Skeletal muscle tissue (tissue), 4 donors: ENCODE measurements around the gene RASAL1. TPM values are rescaled to one million over a fixed set of nuclear protein-coding genes. Genes with fewer than 3 reads are reported as not detected.

Experiments
- H3K27ac ChIP-seq: one replicate; pipeline ENCODE4 v1.7.0; 2013; ENCODE audit warnings: mild to moderate bottlenecking, low read depth, low read length, inconsistent platforms
- H3K27me3 ChIP-seq, 3 donors: one replicate each; pipeline ENCODE4 v1.7.0; 2013; ENCODE audit warnings: low read length in 3 of 3; ENCODE audit not compliant: control insufficient read depth in 3 of 3, insufficient read depth in 3 of 3
- H3K36me3 ChIP-seq, 3 donors: one replicate each; pipeline ENCODE4 v1.7.0; 2013; ENCODE audit warnings: low read length in 3 of 3; ENCODE audit not compliant: control insufficient read depth in 3 of 3, insufficient read depth in 3 of 3
- H3K4me1 ChIP-seq, 3 donors: one replicate each; pipeline ENCODE4 v1.7.0; 2013; ENCODE audit warnings: low read length in 3 of 3, mild to moderate bottlenecking in 3 of 3; ENCODE audit not compliant: control insufficient read depth in 3 of 3, insufficient read depth in 3 of 3
- H3K4me3 ChIP-seq, 3 donors: one replicate each; pipeline ENCODE4 v1.7.0; 2013; ENCODE audit warnings: low read length in 3 of 3
- H3K9ac ChIP-seq, 3 donors: one replicate each; pipeline ENCODE4 v1.7.0; 2013; ENCODE audit warnings: low read length in 3 of 3, mild to moderate bottlenecking in 3 of 3, moderate library complexity in 2 of 3, low read depth in 1 of 3
- H3K9me3 ChIP-seq, 3 donors: one replicate each; pipeline ENCODE4 v1.7.0; 2013; ENCODE audit warnings: low read length in 3 of 3; ENCODE audit not compliant: control insufficient read depth in 3 of 3
- total RNA-seq: library from RNA; depleted of rRNA; stranded (reverse); fragments of >200 nt; gene quantifications from one replicate; pipeline ENCODE4 v1.2.3, GENCODE V29; 2014
- donor health status: Osteomylitis.

The RASAL1 gene
- total RNA-seq, 1 donor from 2014 or later: not detected

GRCh38 chr12:113133666-113134065 lies 1.9 kb downstream of the RASAL1 start:
- Histone ChIP-seq H3K27ac (no peak overlapping the region), H3K9me3 (no peaks in the 10 kb centered on the region), H3K4me3 (no peak overlapping the region), H3K36me3 (no peaks in the 10 kb centered on the region), H3K9ac (no peak overlapping the region), H3K27me3 (peaks cover 25 to 55% (median 41%) of the 10 kb centered on the region in 3 donors), H3K4me1 (peaks cover 0 to 3% (median 0%) of the 10 kb centered on the region in 3 donors)

- H3K27me3 ChIP-seq: peaks cover 25 to 61% (median 41%) of the 10 kb centered on the region in 3 donors
- H3K9ac ChIP-seq: no peak overlapping the region
- no peak overlapping the region for H3K4me3 ChIP-seq
- H3K27ac ChIP-seq: no peak overlapping the region
- H3K36me3 ChIP-seq: no peaks in the 10 kb centered on the region
- H3K4me1 ChIP-seq: peaks cover 0 to 3% (median 0%) of the 10 kb centered on the region in 3 donors
- no peaks in the 10 kb centered on the region for H3K9me3 ChIP-seq
Measured at GRCh38 chr12:113133036-113133435, 2.5 kb downstream of the RASAL1 start.

GRCh38 chr12:113131556-113131955 lies 4.0 kb downstream of the RASAL1 start:
- no peaks in the 10 kb centered on the region for H3K36me3 ChIP-seq
- H3K9me3 ChIP-seq: no peaks in the 10 kb centered on the region
- no peak overlapping the region for H3K4me3 ChIP-seq
- H3K9ac ChIP-seq: no peak overlapping the region
- H3K4me1 ChIP-seq: peaks cover 0 to 3% (median 0%) of the 10 kb centered on the region in 3 donors
- peaks cover 19 to 61% (median 43%) of the 10 kb centered on the region in 3 donors for H3K27me3 ChIP-seq
- no peak overlapping the region for H3K27ac ChIP-seq

- no peak overlapping the region for H3K9ac ChIP-seq
Measured at GRCh38 chr12:113130457-113131135, 5.0 kb downstream of the RASAL1 start.

GRCh38 chr12:113129664-113130456 lies 5.7 kb downstream of the RASAL1 start:
- Histone ChIP-seq H3K9ac (no peak overlapping the region), H3K36me3 (no peaks in the 10 kb centered on the region), H3K9me3 (no peaks in the 10 kb centered on the region), H3K4me3 (no peak overlapping the region), H3K27ac (no peak overlapping the region), H3K27me3 (peaks cover 14 to 46% (median 31%) of the 10 kb centered on the region in 3 donors), H3K4me1 (no peaks in the 10 kb centered on the region)

More at GRCh38 chr12:113130457-113131135, 5.0 kb downstream of the RASAL1 start:
- Histone ChIP-seq H3K27ac (no peak overlapping the region), H3K27me3 (peaks cover 19 to 53% (median 36%) of the 10 kb centered on the region in 3 donors), H3K4me3 (no peak overlapping the region), H3K4me1 (peaks cover 0 to 3% (median 0%) of the 10 kb centered on the region in 3 donors), H3K36me3 (no peaks in the 10 kb centered on the region), H3K9me3 (no peaks in the 10 kb centered on the region)

- peaks cover 8 to 43% (median 31%) of the 10 kb centered on the region in 3 donors for H3K27me3 ChIP-seq
- no peak overlapping the region for H3K9ac ChIP-seq
- H3K4me3 ChIP-seq: no peak overlapping the region
- H3K4me1 ChIP-seq: no peaks in the 10 kb centered on the region
- H3K36me3 ChIP-seq: no peaks in the 10 kb centered on the region
- no peaks in the 10 kb centered on the region for H3K9me3 ChIP-seq
- H3K27ac ChIP-seq: no peak overlapping the region
Measured at GRCh38 chr12:113128802-113129663, 6.5 kb downstream of the RASAL1 start.

GRCh38 chr12:113127791-113128199 lies 7.8 kb downstream of the RASAL1 start:
- Histone ChIP-seq H3K9me3 (no peaks in the 10 kb centered on the region), H3K9ac (no peak overlapping the region), H3K27me3 (peaks cover 6 to 30% (median 30%) of the 10 kb centered on the region in 3 donors), H3K4me1 (no peaks in the 10 kb centered on the region), H3K36me3 (no peaks in the 10 kb centered on the region), H3K4me3 (no peak overlapping the region), H3K27ac (no peak overlapping the region)

GRCh38 chr12:113120670-113121370 lies 14.7 kb downstream of the RASAL1 start:
- Histone ChIP-seq H3K4me1 (no peaks in the 10 kb centered on the region), H3K4me3 (no peak overlapping the region), H3K27me3 (peaks cover 0 to 12% (median 4%) of the 10 kb centered on the region in 3 donors), H3K9ac (no peak overlapping the region), H3K27ac (no peak overlapping the region), H3K36me3 (no peaks in the 10 kb centered on the region), H3K9me3 (no peaks in the 10 kb centered on the region)

- H3K9ac ChIP-seq: no peak overlapping the region
- H3K36me3 ChIP-seq: no peaks in the 10 kb centered on the region
- H3K4me3 ChIP-seq: no peak overlapping the region
- H3K9me3 ChIP-seq: no peaks in the 10 kb centered on the region
- H3K27me3 ChIP-seq: peaks cover 0 to 12% (median 4%) of the 10 kb centered on the region in 3 donors
- no peaks in the 10 kb centered on the region for H3K4me1 ChIP-seq
- H3K27ac ChIP-seq: no peak overlapping the region
Measured at GRCh38 chr12:113119980-113120669, 15.4 kb downstream of the RASAL1 start.
